GM23338 (cell line): Measurements from ENCODE around the gene SCAPER.

Source experiments
- CREB1 ChIP-seq: fragments of 250-450 bp; sonication (Bioruptor Pico); IDR thresholded peaks from 2 replicates; pipeline ENCODE4 v1.5.0; 2020; ENCODE audit warnings: low read depth, mild to moderate bottlenecking, moderate library complexity
- CTCF ChIP-seq, 2 experiments: fragments of 200-600 bp in 1 of 2; sonication (generic) in 1 of 2; conservative IDR thresholded peaks; 2 replicates each; pipeline versions ENCODE4 v1.5.1 to v1.6.1; 2016 to 2017; ENCODE audit warnings: antibody characterized with exemption in 2 of 2, low read depth in 2 of 2, mild to moderate bottlenecking in 2 of 2, moderate library complexity in 1 of 2
- EZH2 ChIP-seq: fragments of 200-600 bp; sonication (generic); IDR thresholded peaks from one replicate; pipeline ENCODE4 v1.8.0; 2017; ENCODE audit warnings: antibody characterized with exemption, mild to moderate bottlenecking, low read depth; ENCODE audit not compliant: unreplicated experiment
- EZH2phosphoT487 ChIP-seq: fragments of 200-600 bp; sonication (generic); IDR thresholded peaks from one replicate; pipeline ENCODE4 v1.8.1; 2018; ENCODE audit warnings: antibody characterized with exemption; ENCODE audit not compliant: unreplicated experiment
- JUNB ChIP-seq: IDR thresholded peaks from one replicate; pipeline ENCODE4 v1.6.1; 2016; ENCODE audit warnings: antibody characterized with exemption; ENCODE audit not compliant: unreplicated experiment
- NANOG ChIP-seq: IDR thresholded peaks from 2 replicates; pipeline ENCODE4 v1.6.1; 2016; ENCODE audit warnings: antibody characterized with exemption, borderline replicate concordance
- POLR2AphosphoS5 ChIP-seq: IDR thresholded peaks from 2 replicates; pipeline ENCODE4 v1.6.1; 2016; ENCODE audit warnings: antibody characterized with exemption, low read depth
- REST ChIP-seq: IDR thresholded peaks from one replicate; pipeline ENCODE4 v1.6.1; 2018; ENCODE audit warnings: antibody characterized with exemption; ENCODE audit not compliant: unreplicated experiment
- STAT1 ChIP-seq: IDR thresholded peaks from one replicate; pipeline ENCODE4 v1.6.1; 2016; ENCODE audit warnings: antibody characterized with exemption; ENCODE audit not compliant: unreplicated experiment
- ZNF331 ChIP-seq: fragments of 250-450 bp; sonication (Bioruptor Pico); IDR thresholded peaks from 2 replicates; pipeline ENCODE4 v1.5.0; 2020; ENCODE audit warnings: low read depth, mild to moderate bottlenecking, moderate library complexity
- TF ChIP-seq, protein P1 (sequence below): IDR thresholded peaks from 2 replicates; pipeline ENCODE4 v1.6.1; 2016; ENCODE audit warnings: antibody characterized with exemption
- TF ChIP-seq, protein P2 (sequence below): fragments of 250-450 bp; sonication (Bioruptor Pico); IDR thresholded peaks from 2 replicates; pipeline ENCODE4 v1.5.0; 2020; ENCODE audit warnings: mild to moderate bottlenecking, moderate library complexity

- TF ChIP-seq CTCF (conservative IDR thresholded peaks at IDR 0.05; ENCODE audit: low read depth in 2 of 2): no peak
- no peak for TF ChIP-seq POLR2AphosphoS5
- TF ChIP-seq EZH2phosphoT487: no peak
- no peak for TF ChIP-seq EZH2
- no peak for TF ChIP-seq REST
- TF ChIP-seq ZNF331: no peak
- no peak for TF ChIP-seq CREB1 (CRISPR knock-in tag)
- TF ChIP-seq, protein P1, sequence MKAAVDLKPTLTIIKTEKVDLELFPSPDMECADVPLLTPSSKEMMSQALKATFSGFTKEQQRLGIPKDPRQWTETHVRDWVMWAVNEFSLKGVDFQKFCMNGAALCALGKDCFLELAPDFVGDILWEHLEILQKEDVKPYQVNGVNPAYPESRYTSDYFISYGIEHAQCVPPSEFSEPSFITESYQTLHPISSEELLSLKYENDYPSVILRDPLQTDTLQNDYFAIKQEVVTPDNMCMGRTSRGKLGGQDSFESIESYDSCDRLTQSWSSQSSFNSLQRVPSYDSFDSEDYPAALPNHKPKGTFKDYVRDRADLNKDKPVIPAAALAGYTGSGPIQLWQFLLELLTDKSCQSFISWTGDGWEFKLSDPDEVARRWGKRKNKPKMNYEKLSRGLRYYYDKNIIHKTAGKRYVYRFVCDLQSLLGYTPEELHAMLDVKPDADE: no peak
- no peak for TF ChIP-seq JUNB
- TF ChIP-seq NANOG: no peak
- TF ChIP-seq, protein P2, sequence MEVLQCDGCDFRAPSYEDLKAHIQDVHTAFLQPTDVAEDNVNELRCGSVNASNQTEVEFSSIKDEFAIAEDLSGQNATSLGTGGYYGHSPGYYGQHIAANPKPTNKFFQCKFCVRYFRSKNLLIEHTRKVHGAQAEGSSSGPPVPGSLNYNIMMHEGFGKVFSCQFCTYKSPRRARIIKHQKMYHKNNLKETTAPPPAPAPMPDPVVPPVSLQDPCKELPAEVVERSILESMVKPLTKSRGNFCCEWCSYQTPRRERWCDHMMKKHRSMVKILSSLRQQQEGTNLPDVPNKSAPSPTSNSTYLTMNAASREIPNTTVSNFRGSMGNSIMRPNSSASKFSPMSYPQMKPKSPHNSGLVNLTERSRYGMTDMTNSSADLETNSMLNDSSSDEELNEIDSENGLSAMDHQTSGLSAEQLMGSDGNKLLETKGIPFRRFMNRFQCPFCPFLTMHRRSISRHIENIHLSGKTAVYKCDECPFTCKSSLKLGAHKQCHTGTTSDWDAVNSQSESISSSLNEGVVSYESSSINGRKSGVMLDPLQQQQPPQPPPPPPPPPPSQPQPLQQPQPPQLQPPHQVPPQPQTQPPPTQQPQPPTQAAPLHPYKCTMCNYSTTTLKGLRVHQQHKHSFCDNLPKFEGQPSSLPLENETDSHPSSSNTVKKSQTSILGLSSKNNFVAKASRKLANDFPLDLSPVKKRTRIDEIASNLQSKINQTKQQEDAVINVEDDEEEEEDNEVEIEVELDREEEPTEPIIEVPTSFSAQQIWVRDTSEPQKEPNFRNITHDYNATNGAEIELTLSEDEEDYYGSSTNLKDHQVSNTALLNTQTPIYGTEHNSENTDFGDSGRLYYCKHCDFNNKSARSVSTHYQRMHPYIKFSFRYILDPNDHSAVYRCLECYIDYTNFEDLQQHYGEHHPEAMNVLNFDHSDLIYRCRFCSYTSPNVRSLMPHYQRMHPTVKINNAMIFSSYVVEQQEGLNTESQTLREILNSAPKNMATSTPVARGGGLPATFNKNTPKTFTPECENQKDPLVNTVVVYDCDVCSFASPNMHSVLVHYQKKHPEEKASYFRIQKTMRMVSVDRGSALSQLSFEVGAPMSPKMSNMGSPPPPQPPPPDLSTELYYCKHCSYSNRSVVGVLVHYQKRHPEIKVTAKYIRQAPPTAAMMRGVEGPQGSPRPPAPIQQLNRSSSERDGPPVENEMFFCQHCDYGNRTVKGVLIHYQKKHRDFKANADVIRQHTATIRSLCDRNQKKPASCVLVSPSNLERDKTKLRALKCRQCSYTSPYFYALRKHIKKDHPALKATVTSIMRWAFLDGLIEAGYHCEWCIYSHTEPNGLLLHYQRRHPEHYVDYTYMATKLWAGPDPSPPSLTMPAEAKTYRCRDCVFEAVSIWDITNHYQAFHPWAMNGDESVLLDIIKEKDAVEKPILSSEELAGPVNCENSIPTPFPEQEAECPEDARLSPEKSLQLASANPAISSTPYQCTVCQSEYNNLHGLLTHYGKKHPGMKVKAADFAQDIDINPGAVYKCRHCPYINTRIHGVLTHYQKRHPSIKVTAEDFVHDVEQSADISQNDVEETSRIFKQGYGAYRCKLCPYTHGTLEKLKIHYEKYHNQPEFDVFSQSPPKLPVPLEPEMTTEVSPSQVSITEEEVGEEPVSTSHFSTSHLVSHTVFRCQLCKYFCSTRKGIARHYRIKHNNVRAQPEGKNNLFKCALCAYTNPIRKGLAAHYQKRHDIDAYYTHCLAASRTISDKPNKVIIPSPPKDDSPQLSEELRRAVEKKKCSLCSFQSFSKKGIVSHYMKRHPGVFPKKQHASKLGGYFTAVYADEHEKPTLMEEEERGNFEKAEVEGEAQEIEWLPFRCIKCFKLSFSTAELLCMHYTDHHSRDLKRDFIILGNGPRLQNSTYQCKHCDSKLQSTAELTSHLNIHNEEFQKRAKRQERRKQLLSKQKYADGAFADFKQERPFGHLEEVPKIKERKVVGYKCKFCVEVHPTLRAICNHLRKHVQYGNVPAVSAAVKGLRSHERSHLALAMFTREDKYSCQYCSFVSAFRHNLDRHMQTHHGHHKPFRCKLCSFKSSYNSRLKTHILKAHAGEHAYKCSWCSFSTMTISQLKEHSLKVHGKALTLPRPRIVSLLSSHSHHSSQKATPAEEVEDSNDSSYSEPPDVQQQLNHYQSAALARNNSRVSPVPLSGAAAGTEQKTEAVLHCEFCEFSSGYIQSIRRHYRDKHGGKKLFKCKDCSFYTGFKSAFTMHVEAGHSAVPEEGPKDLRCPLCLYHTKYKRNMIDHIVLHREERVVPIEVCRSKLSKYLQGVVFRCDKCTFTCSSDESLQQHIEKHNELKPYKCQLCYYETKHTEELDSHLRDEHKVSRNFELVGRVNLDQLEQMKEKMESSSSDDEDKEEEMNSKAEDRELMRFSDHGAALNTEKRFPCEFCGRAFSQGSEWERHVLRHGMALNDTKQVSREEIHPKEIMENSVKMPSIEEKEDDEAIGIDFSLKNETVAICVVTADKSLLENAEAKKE (CRISPR knock-in tag): no peak
- TF ChIP-seq STAT1: no peak
These were observed 358.3 kb downstream of the SCAPER start for GRCh38 chr15:76546805-76547204.
